Kidney epithelial cell (primary cell): ENCODE data around the gene RASSF5. TPM values are rescaled to one million over a fixed set of nuclear protein-coding genes. Genes with fewer than 3 reads are reported as not detected.

Experiments used
- DNase-seq: peaks from one replicate; pipeline ENCODE4 v3.0.0-alpha.2; 2010; ENCODE audit warnings: low read depth
- H3K27me3 ChIP-seq: 2 replicates; pipeline ENCODE4 v1.6.0; 2011; ENCODE audit warnings: low read length; ENCODE audit not compliant: control insufficient read depth, insufficient read depth
- H3K36me3 ChIP-seq: 2 replicates; pipeline ENCODE4 v1.5.1; 2011; ENCODE audit warnings: low read length; ENCODE audit not compliant: control insufficient read depth, insufficient read depth
- H3K4me3 ChIP-seq: 2 replicates; pipeline ENCODE4 v1.5.1; 2011; ENCODE audit warnings: low read depth, mild to moderate bottlenecking, control low read depth, low read length
- CTCF ChIP-seq: IDR thresholded peaks from 2 replicates; pipeline ENCODE4 v1.5.1; 2011; ENCODE audit warnings: mild to moderate bottlenecking, moderate library complexity, low read length, control low read depth, inconsistent platforms; ENCODE audit not compliant: insufficient read depth, poor library complexity, severe bottlenecking
- total RNA-seq: library from RNA; depleted of rRNA; stranded (reverse); fragments of >200 nt; gene quantifications from 2 replicates; pipeline ENCODE4 v1.2.3, GENCODE V29; 2015

The RASSF5 gene
- total RNA-seq, 1 donor from 2014 or later, result 4.2 TPM

DNA sequence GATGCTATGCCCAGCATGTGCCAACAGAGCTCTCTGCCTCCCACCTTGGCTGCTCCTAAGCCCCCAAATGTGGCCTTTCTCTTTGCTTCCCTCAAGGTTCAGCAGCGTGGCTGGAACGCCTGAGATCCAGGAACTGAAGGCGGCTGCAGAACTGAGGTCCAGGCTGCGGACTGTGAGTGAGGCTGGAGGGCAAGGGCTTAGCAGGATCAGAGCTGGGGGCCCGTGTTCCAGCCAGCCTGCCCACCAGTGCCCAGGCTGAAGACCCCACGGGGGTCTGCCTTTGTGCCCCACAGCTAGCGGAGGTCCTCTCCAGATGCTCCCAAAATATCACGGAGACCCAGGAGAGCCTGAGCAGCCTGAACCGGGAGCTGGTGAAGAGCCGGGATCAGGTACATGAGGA lies 22.4 kb upstream of the RASSF5 start:
- Histone ChIP-seq H3K36me3 (peaks cover 1% of the 10 kb centered on the region), H3K4me3 (no peak overlapping the region), H3K27me3 (no peaks in the 10 kb centered on the region)
- no peak for DNase-seq
- no peak for TF ChIP-seq CTCF

GRCh38 chr1:206486995-206487788 lies 20.1 kb upstream of the RASSF5 start:
- no peak for DNase-seq
- no peak overlapping the region for H3K4me3 ChIP-seq
- H3K27me3 ChIP-seq, result no peaks in the 10 kb centered on the region
- no peak for TF ChIP-seq CTCF
- no peaks in the 10 kb centered on the region for H3K36me3 ChIP-seq

GRCh38 chr1:206487970-206488369 lies 19.4 kb upstream of the RASSF5 start:
- no peaks in the 10 kb centered on the region for H3K27me3 ChIP-seq
- no peak for DNase-seq
- no peaks in the 10 kb centered on the region for H3K36me3 ChIP-seq
- no peak for TF ChIP-seq CTCF
- H3K4me3 ChIP-seq, result no peak overlapping the region

GRCh38 chr1:206488466-206488865 lies 18.9 kb upstream of the RASSF5 start:
- no peak for DNase-seq
- no peak for TF ChIP-seq CTCF
- Histone ChIP-seq H3K36me3 (no peaks in the 10 kb centered on the region), H3K27me3 (no peaks in the 10 kb centered on the region), H3K4me3 (no peak overlapping the region)

DNA sequence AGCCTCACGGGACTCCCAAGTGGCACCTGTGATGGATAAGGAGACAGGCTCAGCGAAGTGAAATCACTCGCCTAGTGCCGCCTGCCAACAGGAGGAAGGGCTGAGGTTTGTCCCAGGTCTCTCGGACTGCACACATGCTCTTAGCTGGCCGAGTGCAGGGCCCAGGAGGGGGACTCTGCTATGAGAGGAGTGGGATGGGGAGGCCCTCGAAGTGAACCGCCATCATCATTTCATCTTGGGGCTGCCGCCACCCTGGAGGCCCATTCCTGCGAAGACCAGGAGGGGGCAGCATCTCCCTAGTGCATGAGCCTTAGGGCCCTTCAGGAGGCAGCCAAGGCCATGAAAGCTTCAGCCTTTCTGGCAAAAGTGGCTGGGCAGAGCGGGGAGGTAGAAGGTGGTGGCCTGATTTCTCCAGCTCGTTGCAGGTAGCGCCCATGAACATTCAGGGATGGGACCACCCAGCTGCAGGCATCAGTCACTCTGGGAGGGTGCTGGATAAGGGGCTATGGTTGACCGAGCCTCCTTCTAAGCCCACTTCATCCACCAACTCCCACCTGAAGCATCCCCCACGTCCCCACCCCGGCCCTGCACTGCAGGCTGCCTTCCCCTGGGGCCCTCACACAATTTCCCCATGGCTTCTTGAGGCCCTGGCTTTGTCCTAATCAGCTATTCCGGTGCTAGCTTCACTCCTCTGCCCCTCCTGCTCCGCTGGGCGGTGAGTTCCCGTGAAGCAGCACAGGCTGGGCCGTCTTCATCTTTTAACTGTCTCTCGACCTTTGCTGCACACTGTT lies 17.2 kb upstream of the RASSF5 start:
- Histone ChIP-seq H3K4me3 (no peak overlapping the region), H3K36me3 (no peaks in the 10 kb centered on the region), H3K27me3 (no peaks in the 10 kb centered on the region)
- peak; percentile 99 for TF ChIP-seq CTCF
- DNase-seq, result no peak
